Vagina (tissue), 2 donors: Measurements from ENCODE around the gene EVL.

Experiments
- CTCF ChIP-seq, 3 experiments: fragments of 450-650 bp in 2 of 3; fragments of 200-600 bp in 1 of 3; sonication (generic) in 1 of 3; IDR thresholded peaks; one replicate each; pipeline ENCODE4 v1.5.1; 2017 to 2019; ENCODE audit warnings: antibody characterized with exemption in 3 of 3, mild to moderate bottlenecking in 2 of 3, moderate library complexity in 2 of 3
- POLR2A ChIP-seq, 2 donors: fragments of 450-650 bp; IDR thresholded peaks; one replicate each; pipeline ENCODE4 v1.6.1; 2017; ENCODE audit warnings: antibody characterized with exemption in 2 of 2, mild to moderate bottlenecking in 2 of 2, moderate library complexity in 2 of 2
- POLR2AphosphoS5 ChIP-seq, 2 donors: sonication (generic); formaldehyde crosslinking; IDR thresholded peaks; one replicate each; pipeline ENCODE4 v1.9.0; 2017; ENCODE audit warnings: antibody characterized with exemption in 2 of 2, mild to moderate bottlenecking in 2 of 2, low read depth in 1 of 2; ENCODE audit not compliant: insufficient read depth in 1 of 2

- TF ChIP-seq CTCF (IDR thresholded peaks at IDR 0.05) (no peak), POLR2A (IDR thresholded peaks at IDR 0.05) (no peak), POLR2AphosphoS5 (IDR thresholded peaks at IDR 0.05; ENCODE audit: insufficient read depth in 1 of 2, low read depth in 1 of 2) (no peak)
Measured at GRCh38 chr14:100022772-100023451, 42.3 kb upstream of the EVL start.
